Measurements from ENCODE around the gene SCAMP1.

The SCAMP1 gene

DNA sequence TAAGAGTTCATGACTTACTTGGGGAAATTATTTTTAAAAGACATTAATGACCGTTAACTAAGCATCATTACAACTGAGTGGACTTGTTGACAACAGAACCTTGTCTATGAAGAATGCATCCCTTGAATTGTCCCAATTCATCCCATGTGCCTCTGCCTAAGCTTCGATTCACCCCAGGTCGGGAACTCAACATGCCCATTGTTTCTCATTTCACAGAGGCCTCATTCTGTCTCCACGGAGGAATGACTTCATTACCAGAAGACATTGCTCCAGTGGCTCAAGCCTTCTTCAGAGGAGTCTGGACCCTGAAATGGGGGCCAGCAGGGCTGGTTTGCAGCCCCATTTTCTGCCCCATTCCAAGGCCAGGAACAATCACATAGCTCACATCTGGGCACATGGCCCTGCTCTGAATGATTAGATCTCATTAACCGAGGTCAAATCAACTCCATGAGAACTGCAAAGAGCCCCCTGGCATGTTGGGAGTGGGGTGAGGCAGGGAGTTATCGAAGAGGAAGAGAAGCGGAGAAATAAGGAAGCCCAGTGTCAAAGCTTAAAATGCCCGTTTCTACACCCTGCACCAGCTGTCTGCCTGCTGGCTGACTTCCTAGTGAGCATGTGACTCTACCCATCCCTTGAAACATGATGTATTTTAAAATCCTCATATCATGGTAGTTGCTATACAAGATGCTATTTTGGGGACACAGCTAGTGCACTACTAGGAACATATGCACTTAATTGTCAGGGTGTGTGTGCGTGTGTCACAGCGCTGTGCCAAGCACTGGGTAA, 150.9 kb downstream of the SCAMP1 start:
- DNase-seq, result peak in 25 of 56 donors; percentile 4 to 62 (median 37)

DNA sequence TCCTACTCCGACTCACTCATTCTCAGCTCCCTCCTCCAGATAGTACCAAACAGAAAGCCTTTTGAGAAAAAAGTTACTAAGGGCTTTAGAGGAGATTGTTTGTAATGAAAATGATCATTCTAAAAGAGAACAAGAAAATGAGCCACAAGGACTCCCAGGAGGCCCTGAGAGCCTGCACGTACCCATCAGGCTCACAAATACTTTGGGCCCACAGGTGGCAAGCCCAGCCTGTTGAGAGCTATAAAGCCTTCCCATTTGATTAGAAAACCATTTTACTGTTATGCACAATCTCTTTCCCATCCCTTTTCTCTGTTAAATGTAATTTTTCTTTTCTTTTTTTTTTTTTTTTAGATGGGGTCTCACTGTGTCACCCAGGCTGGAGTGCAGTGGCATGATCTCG, 152.0 kb downstream of the SCAMP1 start:
- DNase-seq, result no peak

DNA sequence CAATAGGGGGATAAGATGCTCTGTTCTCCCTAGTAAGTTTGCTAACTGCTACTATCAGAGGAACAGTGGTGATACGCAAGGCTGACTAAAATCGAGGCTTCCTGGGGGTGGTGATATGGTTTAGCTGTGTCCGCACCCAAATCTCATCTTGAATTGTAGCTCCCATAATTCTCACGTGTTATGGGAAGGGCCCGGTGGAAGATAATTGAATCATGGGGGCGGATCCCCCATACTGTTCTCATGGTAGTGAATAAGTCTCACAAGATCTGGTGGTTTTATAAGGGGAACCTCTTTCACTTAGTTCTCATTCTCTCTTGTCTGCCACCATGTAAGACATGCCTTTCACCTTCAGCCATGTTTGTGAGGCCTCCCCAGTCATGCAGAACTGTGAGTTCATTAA, 153.0 kb downstream of the SCAMP1 start:
- no peak for DNase-seq

DNA sequence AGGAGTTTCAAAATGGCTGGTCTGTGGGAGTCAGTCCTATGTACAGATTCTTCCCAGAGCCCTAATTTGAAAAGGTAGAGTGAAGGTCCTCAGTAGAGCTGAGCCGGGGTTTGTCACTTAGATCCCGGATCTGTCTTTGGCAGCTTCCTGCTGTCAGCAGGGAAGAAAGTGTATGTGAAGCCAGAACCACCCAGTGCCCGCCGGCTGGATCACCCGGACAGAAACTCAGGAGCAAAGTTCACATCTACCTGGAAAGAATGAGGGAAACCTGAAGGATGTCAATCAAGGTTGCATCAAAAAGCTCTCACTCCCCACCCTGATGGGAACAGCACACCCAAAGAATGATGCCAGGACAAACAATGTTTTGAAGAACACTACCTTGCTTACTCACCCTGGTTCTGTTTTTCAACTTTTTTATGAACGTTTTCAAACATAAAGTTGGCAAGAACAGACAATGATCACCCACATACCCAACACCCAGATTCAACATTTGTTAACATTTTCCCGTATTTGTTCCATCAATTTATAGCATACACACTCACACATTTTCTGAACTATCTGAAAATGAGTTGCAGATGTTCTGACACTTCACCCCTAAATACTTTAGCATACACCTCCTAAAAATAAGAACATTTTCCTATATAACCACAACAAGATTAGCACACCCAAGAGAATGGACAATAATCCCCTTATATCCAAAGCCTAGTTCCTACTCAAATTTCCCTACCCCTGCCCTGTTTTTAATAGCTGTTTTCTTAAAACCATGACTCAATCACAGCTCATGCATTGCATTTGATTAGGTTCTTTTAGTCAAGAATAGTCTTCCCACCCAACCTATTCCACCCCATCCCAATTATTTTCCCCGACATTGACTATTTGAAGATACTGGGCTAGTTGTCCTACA, 154.3 kb downstream of the SCAMP1 start:
- DNase-seq, result no peak

DNA sequence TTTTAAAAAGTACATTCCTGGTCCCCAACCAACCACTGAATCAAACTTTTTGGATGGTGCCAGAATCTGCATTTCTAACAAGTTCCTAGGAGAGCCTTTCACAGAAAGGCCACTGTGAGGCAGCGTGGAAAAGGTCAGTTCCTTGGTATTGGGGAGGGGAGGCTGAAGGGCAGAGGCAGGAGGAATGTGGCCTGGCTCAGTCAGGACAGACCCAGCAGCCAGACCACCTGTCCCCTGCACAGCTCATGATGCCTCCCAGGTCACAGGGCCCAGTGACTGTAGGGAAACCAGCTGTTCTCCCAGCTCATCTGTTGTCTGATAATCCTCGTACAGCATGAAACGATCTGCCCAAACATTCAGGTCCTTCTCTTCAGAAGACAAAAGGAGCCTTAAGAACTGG, 155.3 kb downstream of the SCAMP1 start:
- no peak for DNase-seq

GRCh38 chr5:78518365-78519197, 158.2 kb downstream of the SCAMP1 start:
- DNase-seq, result no peak

- no peak for DNase-seq
Observed at GRCh38 chr5:78519198-78519941, 159.0 kb downstream of the SCAMP1 start.

DNA sequence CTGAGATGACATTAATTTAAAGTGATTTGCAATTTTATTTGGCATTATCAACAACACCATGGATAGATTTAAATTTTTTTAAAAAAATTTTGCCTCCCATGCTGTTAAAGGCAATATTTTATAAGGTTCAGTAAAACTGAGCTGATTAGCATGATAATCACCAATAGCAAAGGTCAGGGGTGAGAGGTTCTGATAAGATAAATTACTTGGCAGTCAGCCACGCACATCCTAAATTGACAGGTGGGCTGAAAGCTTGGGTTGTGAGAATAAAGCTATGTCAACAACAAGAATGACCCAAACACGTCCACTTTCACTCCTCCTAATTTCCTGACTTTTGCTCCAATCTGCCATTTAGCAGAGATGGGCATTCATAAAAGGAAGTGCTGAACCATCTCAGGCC, 161.0 kb downstream of the SCAMP1 start:
- no peak for DNase-seq

DNA sequence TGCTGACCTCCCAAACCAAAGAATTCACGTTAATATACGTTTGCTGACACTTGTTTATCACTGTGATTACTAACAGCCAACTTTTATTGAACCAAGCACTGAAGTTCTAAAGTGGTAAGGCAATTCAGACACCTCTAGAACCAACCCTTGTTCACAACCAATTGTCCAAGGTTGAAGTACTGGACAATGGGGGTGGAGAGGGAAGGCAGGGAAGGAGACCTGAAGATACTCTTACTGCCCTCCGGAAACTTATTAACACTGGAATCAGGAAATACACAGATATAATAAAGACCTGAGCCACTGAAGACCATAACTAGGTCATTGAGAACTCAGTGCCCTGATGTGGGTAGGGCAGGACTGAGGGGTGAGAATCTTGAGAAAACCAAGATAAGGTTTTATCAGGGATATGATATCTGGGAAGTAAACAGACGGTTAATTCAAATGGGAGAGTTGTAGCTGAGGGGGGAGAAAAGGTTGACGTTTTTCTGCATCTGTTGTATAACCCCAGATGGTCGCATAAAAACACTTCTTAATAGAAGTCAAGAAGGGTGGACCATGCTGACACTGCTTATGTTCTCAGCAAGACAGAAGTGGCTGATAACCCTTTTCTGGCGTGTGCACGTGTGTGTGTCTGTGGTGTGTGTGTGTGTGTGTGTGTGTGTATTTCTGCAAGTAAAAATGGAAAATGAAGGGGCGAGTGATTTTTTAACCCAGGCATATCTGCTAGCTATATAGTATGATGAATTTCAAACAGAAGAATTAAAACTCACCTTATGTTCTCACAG, 162.3 kb downstream of the SCAMP1 start:
- no peak for DNase-seq

GRCh38 chr5:78523314-78524193, 163.1 kb downstream of the SCAMP1 start:
- DNase-seq, result no peak

- DNase-seq, result no peak
Observed at GRCh38 chr5:78526049-78526525, 165.7 kb downstream of the SCAMP1 start.

DNA sequence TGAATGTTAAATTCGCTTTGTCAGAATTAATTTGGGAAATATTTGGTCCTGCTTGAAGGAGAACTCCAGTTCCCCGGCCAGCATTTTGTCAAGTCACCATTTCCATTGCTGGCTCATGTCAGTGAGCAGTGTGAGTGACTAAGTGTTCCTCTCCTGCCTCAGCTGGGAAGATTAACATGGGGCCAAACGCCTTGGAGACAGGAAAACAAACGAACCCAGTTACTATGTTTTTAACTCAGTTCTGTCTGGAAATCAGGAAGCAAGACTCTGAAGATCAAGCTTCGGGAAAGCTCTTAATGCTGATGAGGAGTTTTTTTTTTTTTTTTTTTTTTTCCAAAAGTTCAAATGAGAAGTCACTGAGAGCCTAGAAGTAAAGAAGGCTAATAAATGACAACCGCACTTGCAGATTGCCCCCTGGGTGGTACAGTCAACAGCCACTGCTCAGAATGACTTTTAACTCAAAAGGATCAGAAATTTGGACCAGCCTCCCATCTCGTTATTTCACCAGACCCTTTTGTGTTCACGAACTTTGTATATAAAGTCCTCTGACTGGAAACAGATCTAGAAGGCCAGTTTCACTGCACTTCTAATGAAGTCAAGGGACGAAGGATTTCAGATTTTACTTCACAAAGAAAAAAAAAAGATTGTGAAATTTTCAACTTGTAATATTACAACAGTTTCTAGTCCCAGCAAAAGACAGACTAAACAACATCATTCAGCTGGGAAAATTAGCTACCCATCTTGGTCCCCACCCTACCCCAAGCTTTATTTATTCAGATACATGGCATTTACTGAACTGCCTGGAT, 166.8 kb downstream of the SCAMP1 start:
- peak in 8 of 56 donors; percentile 13 to 40 (median 24) for DNase-seq

DNA sequence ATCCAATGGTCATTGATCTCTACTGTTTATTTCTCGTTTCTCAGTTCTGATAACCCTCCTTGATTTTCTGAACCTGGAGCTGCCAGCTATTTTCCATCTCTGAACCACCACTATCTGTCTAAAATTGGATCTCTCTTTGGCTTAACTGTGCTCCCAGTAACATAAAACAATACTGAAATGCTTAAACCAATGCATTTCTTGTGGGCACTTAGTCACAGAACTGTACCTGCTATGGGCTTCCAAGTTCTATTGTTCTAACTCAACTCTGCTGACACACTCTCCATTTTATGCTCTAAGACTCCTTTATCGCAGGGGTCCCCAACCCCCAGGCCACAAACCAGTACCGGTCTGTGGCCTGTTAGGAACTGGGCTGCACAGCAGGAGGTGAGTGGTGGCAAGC, 167.5 kb downstream of the SCAMP1 start:
- no peak for DNase-seq
